MCF 10A (cell line): ENCODE measurements around the gene KSR1. TPM values are rescaled to one million over a fixed set of nuclear protein-coding genes. Genes with fewer than 3 reads are reported as not detected.
"Not testable (repeated sequence)": the region's sequence is repeated elsewhere in the genome, so short reads cannot be mapped to it uniquely, and the experiment has no call there.

Experiments
- BruUV-seq: library from RNA; stranded (reverse); fragments of 400-500 nt; replicated peaks from 2 replicates; lab custom pipeline; 2021; lab: Mats Ljungman, UMichigan
- CTCF ChIA-PET: fragments of 300-600 bp; sonication (Branson Sonifier 250); formaldehyde crosslinking; extraction: SDS; loops from one replicate; lab custom pipeline; 2021; ENCODE audit warnings: antibody characterized with exemption, inconsistent platforms; lab: Yijun Ruan, JAX
- POLR2A ChIA-PET: fragments of 300-600, 350-650 bp; sonication (Branson Sonifier 250); formaldehyde crosslinking; extraction: SDS; loops from one replicate; lab custom pipeline; 2020; ENCODE audit warnings: antibody characterized with exemption, inconsistent platforms; lab: Yijun Ruan, JAX
- DNase-seq: peaks from one replicate; pipeline ENCODE4 v3.0.0-alpha.2; 2018; ENCODE audit not compliant: unreplicated experiment
- H3K27ac Mint-ChIP-seq: one replicate; pipeline ENCODE4 v1.8.0; 2022; ENCODE audit warnings: mild to moderate bottlenecking, low read depth, mixed read lengths; ENCODE audit not compliant: unreplicated experiment
- H3K27me3 Mint-ChIP-seq: one replicate; pipeline ENCODE4 v1.8.0; 2022; ENCODE audit warnings: mixed read lengths; ENCODE audit not compliant: insufficient read depth, unreplicated experiment
- H3K36me3 Mint-ChIP-seq: one replicate; pipeline ENCODE4 v1.8.0; 2022; ENCODE audit warnings: mild to moderate bottlenecking, moderate library complexity, mixed read lengths; ENCODE audit not compliant: insufficient read depth, unreplicated experiment
- H3K4me1 Mint-ChIP-seq: one replicate; pipeline ENCODE4 v1.8.0; 2022; ENCODE audit warnings: mixed read lengths; ENCODE audit not compliant: insufficient read depth, unreplicated experiment
- H3K4me3 Mint-ChIP-seq: one replicate; pipeline ENCODE4 v1.8.0; 2022; ENCODE audit warnings: mild to moderate bottlenecking, moderate library complexity, mixed read lengths; ENCODE audit not compliant: unreplicated experiment
- H3K9me3 Mint-ChIP-seq: one replicate; pipeline ENCODE4 v1.8.0; 2022; ENCODE audit warnings: mixed read lengths; ENCODE audit not compliant: unreplicated experiment
- intact Hi-C: fragments of 100-400 bp; cut with micrococcal nuclease; formaldehyde crosslinking; loops from 2 replicates; pipeline ENCODE4 v1.14.1; 2022
- total RNA-seq: library from RNA; stranded (reverse); gene quantifications from 2 replicates; pipeline ENCODE4 v1.2.3, GENCODE V29; 2022
- TF ChIP-seq, protein P1 (sequence below): fragments of 200-600 bp; IDR thresholded peaks from one replicate; pipeline ENCODE4 v1.8.0; 2022; ENCODE audit warnings: antibody characterized with exemption, mild to moderate bottlenecking; ENCODE audit not compliant: unreplicated experiment

Gene KSR1
- total RNA-seq, 1 experiment from 2014 or later, result 7.2 TPM

GRCh38 chr17:27427166-27427862 is 28.9 kb upstream of the KSR1 start:
- H3K36me3 Mint-ChIP-seq, DNase-seq, intact Hi-C loops, BruUV-seq, H3K4me3 Mint-ChIP-seq, H3K27ac Mint-ChIP-seq, POLR2A ChIA-PET, H3K9me3 Mint-ChIP-seq, H3K27me3 Mint-ChIP-seq, H3K4me1 Mint-ChIP-seq, CTCF ChIA-PET: not testable (repeated sequence)

- H3K27ac Mint-ChIP-seq, result no peak overlapping the region
- H3K36me3 Mint-ChIP-seq, result no peaks in the 10 kb centered on the region
- ChIA-PET POLR2A (no interaction called here), CTCF (no interaction called here)
- DNase-seq, result no peak
- no peak overlapping the region for H3K4me3 Mint-ChIP-seq
- no peaks in the 10 kb centered on the region for H3K9me3 Mint-ChIP-seq
- no peaks in the 10 kb centered on the region for H3K27me3 Mint-ChIP-seq
- no TSS peak for BruUV-seq
- intact Hi-C loops, result no loop called here
- H3K4me1 Mint-ChIP-seq, result no peaks in the 10 kb centered on the region
- TF ChIP-seq, protein P1, sequence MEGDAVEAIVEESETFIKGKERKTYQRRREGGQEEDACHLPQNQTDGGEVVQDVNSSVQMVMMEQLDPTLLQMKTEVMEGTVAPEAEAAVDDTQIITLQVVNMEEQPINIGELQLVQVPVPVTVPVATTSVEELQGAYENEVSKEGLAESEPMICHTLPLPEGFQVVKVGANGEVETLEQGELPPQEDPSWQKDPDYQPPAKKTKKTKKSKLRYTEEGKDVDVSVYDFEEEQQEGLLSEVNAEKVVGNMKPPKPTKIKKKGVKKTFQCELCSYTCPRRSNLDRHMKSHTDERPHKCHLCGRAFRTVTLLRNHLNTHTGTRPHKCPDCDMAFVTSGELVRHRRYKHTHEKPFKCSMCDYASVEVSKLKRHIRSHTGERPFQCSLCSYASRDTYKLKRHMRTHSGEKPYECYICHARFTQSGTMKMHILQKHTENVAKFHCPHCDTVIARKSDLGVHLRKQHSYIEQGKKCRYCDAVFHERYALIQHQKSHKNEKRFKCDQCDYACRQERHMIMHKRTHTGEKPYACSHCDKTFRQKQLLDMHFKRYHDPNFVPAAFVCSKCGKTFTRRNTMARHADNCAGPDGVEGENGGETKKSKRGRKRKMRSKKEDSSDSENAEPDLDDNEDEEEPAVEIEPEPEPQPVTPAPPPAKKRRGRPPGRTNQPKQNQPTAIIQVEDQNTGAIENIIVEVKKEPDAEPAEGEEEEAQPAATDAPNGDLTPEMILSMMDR, result no peak
Measured at GRCh38 chr17:27428781-27429505, 27.3 kb upstream of the KSR1 start.

- TF ChIP-seq, protein P1, result no peak
- no peak overlapping the region for H3K4me3 Mint-ChIP-seq
- DNase-seq, result no peak
- POLR2A ChIA-PET, result no interaction called here
- no peaks in the 10 kb centered on the region for H3K36me3 Mint-ChIP-seq
- H3K27ac Mint-ChIP-seq, result no peak overlapping the region
- H3K9me3 Mint-ChIP-seq, result no peaks in the 10 kb centered on the region
- no peaks in the 10 kb centered on the region for H3K4me1 Mint-ChIP-seq
- BruUV-seq, result no TSS peak
- CTCF ChIA-PET, result interaction anchor here (0.6 to 4.8 kb wide), 8 partner anchors 8 to 253 kb away, joined by 3 to 29 read pairs (median 3); no protein-coding TSS in a partner anchor
- intact Hi-C loops, result loop anchor here (2.0 kb wide), 2 partner anchors 185 to 193 kb away; no protein-coding TSS in a partner anchor
- H3K27me3 Mint-ChIP-seq, result no peaks in the 10 kb centered on the region
Measured at GRCh38 chr17:27429666-27430382, 26.4 kb upstream of the KSR1 start.

DNA sequence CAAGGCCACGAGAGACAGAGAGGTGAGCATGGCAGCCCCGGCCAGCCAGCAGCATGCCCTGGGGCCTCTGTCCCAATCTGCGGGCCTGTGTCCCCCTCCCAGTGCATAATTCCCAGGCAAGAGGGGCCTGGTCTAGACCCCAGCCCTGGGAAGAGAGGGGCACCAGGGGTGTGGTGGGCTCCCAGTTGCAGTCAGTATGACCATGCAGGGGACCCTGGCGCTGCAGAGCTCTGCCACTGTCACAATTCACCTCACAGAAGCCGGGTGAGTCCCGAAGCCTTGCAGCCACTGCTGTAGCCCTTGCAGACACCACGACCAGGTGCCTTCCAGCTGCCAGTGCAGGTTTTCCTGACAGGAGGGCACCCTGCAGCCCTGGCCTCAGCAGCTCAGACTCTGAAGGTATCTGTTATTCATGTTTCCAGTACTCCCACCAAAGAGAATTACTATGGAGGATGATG is 25.8 kb upstream of the KSR1 start:
- DNase-seq, result no peak
- intact Hi-C loops, result loop anchor here (2.0 kb wide), 2 partner anchors 186 to 194 kb away; no protein-coding TSS in a partner anchor
- H3K4me1 Mint-ChIP-seq, result no peaks in the 10 kb centered on the region
- no peaks in the 10 kb centered on the region for H3K9me3 Mint-ChIP-seq
- no peak overlapping the region for H3K4me3 Mint-ChIP-seq
- BruUV-seq, result no TSS peak
- TF ChIP-seq, protein P1, result no peak
- H3K27ac Mint-ChIP-seq, result no peak overlapping the region
- POLR2A ChIA-PET, result no interaction called here
- H3K27me3 Mint-ChIP-seq, result no peaks in the 10 kb centered on the region
- CTCF ChIA-PET, result interaction anchor here (0.6 to 4.8 kb wide), 11 partner anchors 8 to 252 kb away, joined by 3 to 29 read pairs (median 3); no protein-coding TSS in a partner anchor
- no peaks in the 10 kb centered on the region for H3K36me3 Mint-ChIP-seq
